CD4-positive, CD25-positive, alpha-beta regulatory T cell (primary cell): ENCODE measurements around the gene STAG3. TPM values are rescaled to one million over a fixed set of nuclear protein-coding genes. Genes with fewer than 3 reads are reported as not detected.
A peak's percentile ranks its signal among the peaks of the same experiment; 100 is the strongest.
"Not testable (repeated sequence)": the region's sequence is repeated elsewhere in the genome, so short reads cannot be mapped to it uniquely, and the experiment has no call there.

ENCODE experiments used
- ATAC-seq, 2 donors: fragments of 150-1000 bp; cut with Tn5 transposase; one replicate each; pipeline ENCODE4 v1.10.0; 2021; ENCODE audit warnings: low read depth in 2 of 2, moderate number of reproducible peaks in 2 of 2, moderate library complexity in 1 of 2
- DNase-seq, 3 donors: peaks; one replicate each; pipeline versions ENCODE4 v3.0.0 to v3.0.0-alpha.2; 2012 to 2022; ENCODE audit warnings: mixed read lengths in 1 of 3
- H3K27ac ChIP-seq: one replicate; pipeline ENCODE4 v1.7.0; 2013; ENCODE audit warnings: mild to moderate bottlenecking, low read length; ENCODE audit not compliant: insufficient read depth, poor library complexity, severe bottlenecking
- H3K27me3 ChIP-seq: one replicate; pipeline ENCODE4 v1.7.0; 2013; ENCODE audit warnings: low read length; ENCODE audit not compliant: control insufficient read depth, insufficient read depth
- H3K36me3 ChIP-seq: one replicate; pipeline ENCODE4 v1.7.0; 2013; ENCODE audit warnings: mild to moderate bottlenecking, low read length, moderate library complexity; ENCODE audit not compliant: control insufficient read depth, insufficient read depth
- H3K4me1 ChIP-seq: 2 replicates; pipeline ENCODE4 v1.7.0; 2013; ENCODE audit warnings: mild to moderate bottlenecking, low read length; ENCODE audit not compliant: insufficient read depth, control insufficient read depth, poor library complexity, severe bottlenecking
- H3K4me3 ChIP-seq: one replicate; pipeline ENCODE4 v1.7.0; 2013; ENCODE audit warnings: low read depth, mild to moderate bottlenecking, low read length, moderate library complexity
- H3K9me3 ChIP-seq, 2 experiments: 1 replicate in 1 of 2; 2 replicates in 1 of 2; pipeline ENCODE4 v1.7.0; 2013; ENCODE audit warnings: low read length in 2 of 2, mild to moderate bottlenecking in 1 of 2, moderate library complexity in 1 of 2; ENCODE audit not compliant: control insufficient read depth in 2 of 2
- H3K27ac Mint-ChIP-seq, 3 donors: one replicate each; pipeline ENCODE4 v1.8.0; 2020 to 2022; ENCODE audit warnings: mild to moderate bottlenecking in 3 of 3, mixed read lengths in 3 of 3, moderate library complexity in 2 of 3
- H3K27me3 Mint-ChIP-seq: one replicate; pipeline ENCODE4 v1.8.0; 2022; ENCODE audit warnings: mild to moderate bottlenecking, mixed read lengths
- H3K36me3 Mint-ChIP-seq: one replicate; pipeline ENCODE4 v1.8.0; 2020; ENCODE audit warnings: mixed read lengths
- H3K4me1 Mint-ChIP-seq, 4 donors: one replicate each; pipeline ENCODE4 v1.8.0; 2020 to 2022; ENCODE audit warnings: mixed read lengths in 4 of 4, mild to moderate bottlenecking in 1 of 4
- H3K4me3 Mint-ChIP-seq, 4 donors: one replicate each; pipeline ENCODE4 v1.8.0; 2020 to 2022; ENCODE audit warnings: mild to moderate bottlenecking in 4 of 4, mixed read lengths in 4 of 4, moderate library complexity in 3 of 4
- H3K9me3 Mint-ChIP-seq, 7 donors: one replicate each; pipeline ENCODE4 v1.8.0; 2020 to 2022; ENCODE audit warnings: mixed read lengths in 7 of 7, mild to moderate bottlenecking in 3 of 7, moderate library complexity in 2 of 7
- polyA plus RNA-seq, 4 donors: library from polyadenylated mRNA; unstranded; fragments of 300-500 nt; fragmentation: Illumina TruSeq; gene quantifications; one replicate each; pipeline ENCODE4 v1.2.3, GENCODE V29; 2021
- total RNA-seq: library from RNA; stranded (reverse); gene quantifications from one replicate; pipeline ENCODE4 v1.2.3, GENCODE V29; 2022

STAG3 gene
- total and polyA plus RNA-seq, 5 donors from 2014 or later: 0.53 to 6.2 (median 0.82) TPM

- H3K36me3 ChIP-seq, H3K36me3 Mint-ChIP-seq, H3K9me3 Mint-ChIP-seq, H3K27me3 ChIP-seq, DNase-seq, ATAC-seq, H3K9me3 ChIP-seq, H3K27ac ChIP-seq, H3K4me3 ChIP-seq, H3K27me3 Mint-ChIP-seq: not testable (repeated sequence)
- Mint-ChIP-seq H3K4me3 (peak overlapping the region in 1 of 4 donors; percentile 65), H3K4me1 (peaks cover 16 to 43% (median 25%) of the 10 kb centered on the region in 4 donors), H3K27ac (peak overlapping the region in 1 of 3 donors; percentile 76)
- H3K4me1 ChIP-seq: peaks cover 15% of the 10 kb centered on the region
Observed at GRCh38 chr7:100183090-100183489, 5.4 kb downstream of the STAG3 start.

- H3K27me3 ChIP-seq: no peaks in the 10 kb centered on the region
- Mint-ChIP-seq H3K27me3 (peaks cover 2% of the 10 kb centered on the region), H3K27ac (no peak overlapping the region), H3K4me1 (peaks cover 19 to 36% (median 23%) of the 10 kb centered on the region in 4 donors), H3K4me3 (no peak overlapping the region), H3K36me3 (no peaks in the 10 kb centered on the region), H3K9me3 (peaks cover 0 to 6% (median 0%) of the 10 kb centered on the region in 7 donors)
- H3K4me3 ChIP-seq: no peak overlapping the region
- no peaks in the 10 kb centered on the region for H3K36me3 ChIP-seq
- DNase-seq: no peak
- ATAC-seq: no peak
- no peaks in the 10 kb centered on the region for H3K9me3 ChIP-seq
- H3K4me1 ChIP-seq: peaks cover 3% of the 10 kb centered on the region
- H3K27ac ChIP-seq: no peak overlapping the region
Observed at GRCh38 chr7:100185726-100186125, 8.0 kb downstream of the STAG3 start.

GRCh38 chr7:100189061-100189460 is 11.3 kb downstream of the STAG3 start:
- Histone ChIP-seq H3K4me3 (no peak overlapping the region), H3K4me1 (no peaks in the 10 kb centered on the region), H3K27me3 (no peaks in the 10 kb centered on the region), H3K27ac (no peak overlapping the region), H3K36me3 (no peaks in the 10 kb centered on the region), H3K9me3 (no peaks in the 10 kb centered on the region)
- Mint-ChIP-seq H3K9me3 (no peaks in the 10 kb centered on the region), H3K27ac (peak overlapping the region in 1 of 3 donors; percentile 84), H3K4me3 (no peak overlapping the region), H3K27me3 (no peaks in the 10 kb centered on the region), H3K36me3 (no peaks in the 10 kb centered on the region), H3K4me1 (peaks cover 9 to 25% (median 10%) of the 10 kb centered on the region in 4 donors)
- DNase-seq (no peak), ATAC-seq (no peak)

GRCh38 chr7:100190048-100190711 is 12.5 kb downstream of the STAG3 start:
- Mint-ChIP-seq H3K4me1 (peaks cover 9 to 25% (median 10%) of the 10 kb centered on the region in 4 donors), H3K27ac (peak overlapping the region; percentile 45 to 84 (median 83)), H3K9me3 (no peaks in the 10 kb centered on the region), H3K27me3 (no peaks in the 10 kb centered on the region), H3K4me3 (no peak overlapping the region), H3K36me3 (no peaks in the 10 kb centered on the region)
- Histone ChIP-seq H3K27me3 (no peaks in the 10 kb centered on the region), H3K4me1 (no peaks in the 10 kb centered on the region), H3K36me3 (no peaks in the 10 kb centered on the region), H3K4me3 (no peak overlapping the region), H3K27ac (no peak overlapping the region), H3K9me3 (no peaks in the 10 kb centered on the region)
- ATAC-seq: peak; percentile 83 to 87
- DNase-seq: peak in 2 of 3 donors; percentile 67 to 77

- H3K4me3 Mint-ChIP-seq: no peak overlapping the region
- H3K27me3 Mint-ChIP-seq: no peaks in the 10 kb centered on the region
- H3K36me3 Mint-ChIP-seq: no peaks in the 10 kb centered on the region
- Histone ChIP-seq H3K9me3 (no peaks in the 10 kb centered on the region), H3K36me3 (no peaks in the 10 kb centered on the region), H3K4me1 (no peaks in the 10 kb centered on the region), H3K4me3 (no peak overlapping the region), H3K27me3 (no peaks in the 10 kb centered on the region), H3K27ac (no peak overlapping the region)
- DNase-seq: no peak
- ATAC-seq: no peak
- H3K9me3 Mint-ChIP-seq: no peaks in the 10 kb centered on the region
- no peak overlapping the region for H3K27ac Mint-ChIP-seq
- H3K4me1 Mint-ChIP-seq: peaks cover 6 to 25% (median 10%) of the 10 kb centered on the region in 4 donors
Observed at GRCh38 chr7:100191775-100192174, 14.1 kb downstream of the STAG3 start.

GRCh38 chr7:100192281-100192862 is 14.7 kb downstream of the STAG3 start:
- H3K27me3 ChIP-seq, DNase-seq, ATAC-seq, H3K9me3 Mint-ChIP-seq, H3K27ac ChIP-seq, H3K4me3 Mint-ChIP-seq, H3K9me3 ChIP-seq, H3K27me3 Mint-ChIP-seq, H3K4me1 ChIP-seq, H3K36me3 Mint-ChIP-seq, H3K36me3 ChIP-seq, H3K4me3 ChIP-seq: not testable (repeated sequence)
- Mint-ChIP-seq H3K27ac (peak overlapping the region in 1 of 3 donors; percentile 71), H3K4me1 (peaks cover 6 to 25% (median 11%) of the 10 kb centered on the region in 4 donors)

GRCh38 chr7:100192969-100193368 is 15.3 kb downstream of the STAG3 start:
- H3K27ac Mint-ChIP-seq: peak overlapping the region in 2 of 3 donors; percentile 27 to 71
- H3K4me3 Mint-ChIP-seq: no peak overlapping the region
- Histone ChIP-seq H3K27me3 (no peaks in the 10 kb centered on the region), H3K4me3 (no peak overlapping the region), H3K27ac (no peak overlapping the region), H3K9me3 (no peaks in the 10 kb centered on the region), H3K4me1 (no peaks in the 10 kb centered on the region), H3K36me3 (no peaks in the 10 kb centered on the region)
- no peak for ATAC-seq
- peaks cover 4% of the 10 kb centered on the region for H3K27me3 Mint-ChIP-seq
- DNase-seq: no peak
- no peaks in the 10 kb centered on the region for H3K9me3 Mint-ChIP-seq
- H3K4me1 Mint-ChIP-seq: peaks cover 6 to 25% (median 11%) of the 10 kb centered on the region in 4 donors
- H3K36me3 Mint-ChIP-seq: peaks cover 4% of the 10 kb centered on the region

GRCh38 chr7:100195222-100195621 is 17.5 kb downstream of the STAG3 start:
- no peak overlapping the region for H3K4me3 ChIP-seq
- H3K4me1 ChIP-seq: no peaks in the 10 kb centered on the region
- DNase-seq (no peak), ATAC-seq (no peak)
- H3K9me3 ChIP-seq: no peaks in the 10 kb centered on the region
- H3K36me3 ChIP-seq: no peaks in the 10 kb centered on the region
- Mint-ChIP-seq H3K4me3 (no peak overlapping the region), H3K36me3 (peaks cover 11% of the 10 kb centered on the region), H3K4me1 (peaks cover under 1 to 18% (median 8%) of the 10 kb centered on the region in 4 donors), H3K27me3 (peaks cover 8% of the 10 kb centered on the region), H3K9me3 (no peaks in the 10 kb centered on the region), H3K27ac (no peak overlapping the region)
- no peak overlapping the region for H3K27ac ChIP-seq
- H3K27me3 ChIP-seq: no peaks in the 10 kb centered on the region
